CD14-positive monocyte (primary cell): Measurements from ENCODE around the gene ACBD7. TPM values are rescaled to one million over a fixed set of nuclear protein-coding genes. Genes with fewer than 3 reads are reported as not detected.

Experiments used
- DNase-seq, 3 donors: peaks; one replicate each; pipeline ENCODE4 v3.0.0-alpha.2; 2011 to 2022
- H2AFZ ChIP-seq: 2 replicates; pipeline ENCODE4 v1.6.0; 2012; ENCODE audit warnings: mild to moderate bottlenecking, low read depth, low read length, inconsistent platforms; ENCODE audit not compliant: insufficient read depth, poor library complexity, severe bottlenecking
- H3K27ac ChIP-seq, 2 donors: 1 replicate in 1 of 2; 2 replicates in 1 of 2; pipeline ENCODE4 v1.5.1; 2012 to 2013; ENCODE audit warnings: low read length in 2 of 2, control low read depth in 1 of 2, inconsistent platforms in 1 of 2, low read depth in 1 of 2, mild to moderate bottlenecking in 1 of 2
- H3K27me3 ChIP-seq, 2 donors: one replicate each; pipeline versions ENCODE4 v1.6.0 to v1.6.1; 2011 to 2013; ENCODE audit warnings: low read length in 2 of 2; ENCODE audit not compliant: control insufficient read depth in 2 of 2, insufficient read depth in 2 of 2
- H3K36me3 ChIP-seq, 2 donors: replicated peaks in 1 of 2; 1 replicate in 1 of 2; 2 replicates in 1 of 2; pipeline versions ENCODE4 v1.5.1 to v1.6.1; 2012 to 2013; ENCODE audit warnings: low read length in 2 of 2, control low read depth in 1 of 2, inconsistent platforms in 1 of 2, mild to moderate bottlenecking in 1 of 2; ENCODE audit not compliant: insufficient read depth in 2 of 2, control insufficient read depth in 1 of 2
- H3K4me1 ChIP-seq, 2 donors: 1 replicate in 1 of 2; 2 replicates in 1 of 2; pipeline versions ENCODE4 v1.5.1 to v1.6.1; 2012 to 2013; ENCODE audit warnings: low read length in 2 of 2, control low read depth in 1 of 2, inconsistent platforms in 1 of 2, mild to moderate bottlenecking in 1 of 2, moderate library complexity in 1 of 2; ENCODE audit not compliant: insufficient read depth in 2 of 2, control insufficient read depth in 1 of 2
- H3K4me2 ChIP-seq: replicated peaks from 2 replicates; pipeline ENCODE3; 2012; ENCODE audit warnings: low read length, moderate library complexity, mild to moderate bottlenecking; ENCODE audit not compliant: poor library complexity, severe bottlenecking; ENCODE audit errors: extremely low read depth
- H3K4me3 ChIP-seq, 3 experiments: fragments of 200-600 bp in 1 of 3; sonication (generic) in 1 of 3; replicated peaks in 1 of 3; 1 replicate in 2 of 3; 2 replicates in 1 of 3; pipeline ENCODE4 v1.5.1; 2011 to 2013; ENCODE audit warnings: low read length in 3 of 3, mild to moderate bottlenecking in 3 of 3, control low read depth in 2 of 3, low read depth in 2 of 3, inconsistent platforms in 1 of 3, moderate library complexity in 1 of 3
- H3K79me2 ChIP-seq: 2 replicates; pipeline ENCODE4 v1.6.0; 2012; ENCODE audit warnings: mild to moderate bottlenecking, control low read depth, inconsistent platforms, low read length, moderate library complexity; ENCODE audit not compliant: insufficient read depth
- H3K9ac ChIP-seq: 2 replicates; pipeline ENCODE4 v1.6.0; 2017; ENCODE audit warnings: low read length, mild to moderate bottlenecking; ENCODE audit not compliant: insufficient read depth, poor library complexity, severe bottlenecking
- H3K9me3 ChIP-seq, 2 donors: replicated peaks in 1 of 2; 1 replicate in 1 of 2; 2 replicates in 1 of 2; pipeline versions ENCODE4 v1.5.1 to v1.6.1; 2012 to 2013; ENCODE audit warnings: low read length in 2 of 2, control low read depth in 1 of 2; ENCODE audit not compliant: control insufficient read depth in 1 of 2, insufficient read depth in 1 of 2
- H4K20me1 ChIP-seq: 2 replicates; pipeline ENCODE4 v1.6.0; 2012; ENCODE audit warnings: mild to moderate bottlenecking, low read length, control low read depth, moderate library complexity; ENCODE audit not compliant: insufficient read depth
- H3K27ac Mint-ChIP-seq, 7 donors: one replicate each; pipeline ENCODE4 v1.8.0; 2020; ENCODE audit warnings: mild to moderate bottlenecking in 7 of 7, mixed read lengths in 7 of 7, moderate library complexity in 6 of 7, inconsistent platforms in 2 of 7
- H3K27me3 Mint-ChIP-seq, 3 donors: one replicate each; pipeline ENCODE4 v1.8.0; 2021 to 2022; ENCODE audit warnings: low read depth in 3 of 3, mild to moderate bottlenecking in 3 of 3, mixed read lengths in 3 of 3, moderate library complexity in 3 of 3, inconsistent platforms in 1 of 3
- H3K36me3 Mint-ChIP-seq, 2 donors: one replicate each; pipeline ENCODE4 v1.8.0; 2020; ENCODE audit warnings: mixed read lengths in 2 of 2, inconsistent platforms in 1 of 2, mild to moderate bottlenecking in 1 of 2
- H3K4me1 Mint-ChIP-seq: one replicate; pipeline ENCODE4 v1.8.0; 2020; ENCODE audit warnings: mild to moderate bottlenecking, mixed read lengths
- H3K4me3 Mint-ChIP-seq, 2 donors: one replicate each; pipeline ENCODE4 v1.8.0; 2020; ENCODE audit warnings: mild to moderate bottlenecking in 2 of 2, mixed read lengths in 2 of 2, moderate library complexity in 1 of 2
- H3K9me3 Mint-ChIP-seq, 7 donors: one replicate each; pipeline ENCODE4 v1.8.0; 2020 to 2022; ENCODE audit warnings: mixed read lengths in 7 of 7, mild to moderate bottlenecking in 6 of 7, moderate library complexity in 6 of 7, inconsistent platforms in 2 of 7
- CTCF ChIP-seq: fragments of 200-600 bp; IDR thresholded peaks from one replicate; pipeline ENCODE4 v1.8.0; 2022; ENCODE audit warnings: antibody characterized with exemption, mild to moderate bottlenecking
- WGBS: methylation state at CpG from one replicate; pipeline ENCODE4 v1.1.5; 2013; ENCODE audit warnings: missing lambda C conversion rate; ENCODE audit not compliant: insufficient coverage; 5-methylcytosine and 5-hydroxymethylcytosine counted together
- intact Hi-C, 2 donors: fragments of 100-400 bp; cut with micrococcal nuclease; formaldehyde crosslinking; loops; one replicate each; pipeline versions ENCODE4 v1.15.0 to v1.15.1; 2023
- polyA plus RNA-seq, 3 donors: library from polyadenylated mRNA; depleted of rRNA in 1 of 3; unstranded in 2 of 3; stranded (reverse) in 1 of 3; fragments of 300-500 nt in 2 of 3; fragments of >200 nt in 1 of 3; fragmentation: Illumina TruSeq in 2 of 3; gene quantifications; 1 replicate in 2 of 3; 2 replicates in 1 of 3; pipeline ENCODE4 v1.2.3, GENCODE V29; 2012 to 2021

ACBD7 gene
- polyA plus RNA-seq, 3 donors, result 0.11 TPM; not detected in 2

GRCh38 chr10:15103513-15103912 lies 14.9 kb upstream of the ACBD7 start:
- peaks cover 31% of the 10 kb centered on the region for H3K79me2 ChIP-seq

GRCh38 chr10:15099886-15100285 lies 11.3 kb upstream of the ACBD7 start:
- Histone ChIP-seq H3K79me2 (peaks cover 40% of the 10 kb centered on the region), H3K27me3 (no peaks in the 10 kb centered on the region), H3K9ac (no peak overlapping the region), H3K4me1 (peaks cover 19 to 21% of the 10 kb centered on the region in 2 donors), H4K20me1 (peaks cover 42% of the 10 kb centered on the region), H3K36me3 (peaks cover 23 to 49% of the 10 kb centered on the region in 2 donors), H3K9me3 (no peaks in the 10 kb centered on the region), H2AFZ (no peak overlapping the region), H3K27ac (peak overlapping the region in 1 of 2 donors; percentile 5), H3K4me3 (no peak overlapping the region), H3K4me2 (no peak overlapping the region)
- intact Hi-C loops, result loop anchor here (5.0 to 10.0 kb wide), 5 partner anchors 65 to 605 kb away; partner anchors contain the start of genes DCLRE1C (in 2 of the 2), NMT2 (in 2 of the 2), CDNF (in 1 of the 2) and HSPA14 (in 1 of the 2)
- WGBS, result 100% methylated on average over 1 of the region's 4 CpGs
- TF ChIP-seq CTCF, result no peak
- H3K4me3 Mint-ChIP-seq, result no peak overlapping the region
- no peak for DNase-seq
- H3K27me3 Mint-ChIP-seq, result peaks cover 0 to 5% (median 0%) of the 10 kb centered on the region in 3 donors
- H3K4me1 Mint-ChIP-seq, result peaks cover 23% of the 10 kb centered on the region
- peak overlapping the region in 4 of 7 donors; percentile 2 to 66 (median 44) for H3K27ac Mint-ChIP-seq
- no peaks in the 10 kb centered on the region for H3K9me3 Mint-ChIP-seq
- peaks cover 42 to 47% of the 10 kb centered on the region in 2 donors for H3K36me3 Mint-ChIP-seq

More at GRCh38 chr10:15103513-15103912, 14.9 kb upstream of the ACBD7 start:
- Mint-ChIP-seq H3K4me3 (no peak overlapping the region), H3K27ac (peak overlapping the region in 2 of 7 donors; percentile 51 to 56), H3K27me3 (peaks cover 0 to 1% (median 0%) of the 10 kb centered on the region in 3 donors), H3K9me3 (no peaks in the 10 kb centered on the region), H3K4me1 (peaks cover 13% of the 10 kb centered on the region), H3K36me3 (peaks cover 48 to 61% of the 10 kb centered on the region in 2 donors)
- Histone ChIP-seq H3K4me3 (no peak overlapping the region), H3K36me3 (peaks cover 28 to 71% of the 10 kb centered on the region in 2 donors), H2AFZ (no peak overlapping the region), H3K27me3 (no peaks in the 10 kb centered on the region), H4K20me1 (peaks cover 46% of the 10 kb centered on the region), H3K9me3 (no peaks in the 10 kb centered on the region), H3K4me1 (peaks cover 4% of the 10 kb centered on the region in 2 donors), H3K9ac (no peak overlapping the region), H3K27ac (no peak overlapping the region), H3K4me2 (no peak overlapping the region)
- no peak for TF ChIP-seq CTCF
- intact Hi-C loops, result loop anchor here in 1 of 2 donors (10.0 kb wide), 2 partner anchors 61 to 609 kb away; partner anchors contain the start of gene NMT2
- DNase-seq, result no peak
- WGBS, result 96% methylated on average over 9 of the region's 9 CpGs
